Smooth muscle cell of the brain vasculature (primary cell): ENCODE data around the gene NMRK2.
"Not testable (repeated sequence)": the region's sequence is repeated elsewhere in the genome, so short reads cannot be mapped to it uniquely, and the experiment has no call there.

ENCODE experiments used
- DNase-seq: peaks from one replicate; pipeline ENCODE4 v3.0.0-alpha.2; 2012; ENCODE audit warnings: low read depth, low spot score

NMRK2 gene

GRCh38 chr19:3936506-3937442, 3.9 kb downstream of the NMRK2 start:
- DNase-seq = no peak

- not testable (repeated sequence) for DNase-seq
Measured at GRCh38 chr19:3938300-3938950, 5.6 kb downstream of the NMRK2 start.

GRCh38 chr19:3942790-3943409, 10.0 kb downstream of the NMRK2 start:
- DNase-seq = no peak

GRCh38 chr19:3944018-3944721, 11.3 kb downstream of the NMRK2 start:
- no peak for DNase-seq

GRCh38 chr19:3945838-3946237, 13.0 kb downstream of the NMRK2 start:
- DNase-seq = no peak

GRCh38 chr19:3947316-3947933, 14.6 kb downstream of the NMRK2 start:
- not testable (repeated sequence) for DNase-seq

GRCh38 chr19:3949294-3949693, 16.4 kb downstream of the NMRK2 start:
- no peak for DNase-seq

- DNase-seq = no peak
Measured at GRCh38 chr19:3949997-3950859, 17.4 kb downstream of the NMRK2 start.

- DNase-seq = no peak
Measured at GRCh38 chr19:3950871-3951861, 18.3 kb downstream of the NMRK2 start.

- DNase-seq = not testable (repeated sequence)
Measured at GRCh38 chr19:3952755-3953276, 19.9 kb downstream of the NMRK2 start.

GRCh38 chr19:3954107-3954506, 21.2 kb downstream of the NMRK2 start:
- DNase-seq = no peak

GRCh38 chr19:3955276-3955675, 22.4 kb downstream of the NMRK2 start:
- not testable (repeated sequence) for DNase-seq

GRCh38 chr19:3955688-3956087, 22.8 kb downstream of the NMRK2 start:
- no peak for DNase-seq

GRCh38 chr19:3958836-3959765, 26.2 kb downstream of the NMRK2 start:
- DNase-seq = no peak

GRCh38 chr19:3959766-3960131, 26.9 kb downstream of the NMRK2 start:
- DNase-seq = no peak

GRCh38 chr19:3961007-3961406, 28.1 kb downstream of the NMRK2 start:
- DNase-seq = no peak

- no peak for DNase-seq
Measured at GRCh38 chr19:3963458-3964255, 30.8 kb downstream of the NMRK2 start.
